K562 (cell line): ENCODE data around the gene TSPYL4. TPM values are rescaled to one million over a fixed set of nuclear protein-coding genes. Genes with fewer than 3 reads are reported as not detected.

Experiments used
- AFF4 ChIP-seq: sonication (generic); formaldehyde crosslinking; IDR thresholded peaks from 2 replicates; pipeline ENCODE4 v1.8.0; 2023; ENCODE audit warnings: mild to moderate bottlenecking, missing genetic modification reagents
- CEBPZ ChIP-seq: fragments of 150-350 bp; IDR thresholded peaks from 2 replicates; pipeline ENCODE4 v1.6.1; 2014; ENCODE audit warnings: low read depth, mild to moderate bottlenecking, low read length, borderline replicate concordance
- CLOCK ChIP-seq: fragments of 250-450 bp; sonication (Bioruptor Pico); IDR thresholded peaks from 2 replicates; pipeline ENCODE4 v1.4.0; 2020; ENCODE audit warnings: mild to moderate bottlenecking, moderate library complexity, borderline replicate concordance
- DACH1 ChIP-seq: fragments of 450-650 bp; IDR thresholded peaks from 2 replicates; pipeline ENCODE4 v1.6.1; 2018; ENCODE audit not compliant: partially characterized antibody
- GMEB1 ChIP-seq: fragments of 250-450 bp; sonication (Bioruptor Pico); IDR thresholded peaks from 2 replicates; pipeline ENCODE4 v1.4.0; 2020; ENCODE audit warnings: mild to moderate bottlenecking
- HNRNPL ChIP-seq: fragments of 200-400 bp; formaldehyde crosslinking; IDR thresholded peaks from 2 replicates; pipeline ENCODE4 v1.6.1; 2017; ENCODE audit warnings: low read depth, mild to moderate bottlenecking, low read length
- ZBTB11 ChIP-seq, 3 experiments: fragments of 200-800 bp in 1 of 3; fragments of 250-450 bp in 1 of 3; fragments of 450-650 bp in 1 of 3; sonication (Bioruptor Pico) in 1 of 3; sonication (Bioruptor generic) in 1 of 3; formaldehyde crosslinking in 1 of 3; IDR thresholded peaks; 2 replicates each; pipeline versions ENCODE4 v1.6.1 to v1.8.0; 2016 to 2022; ENCODE audit warnings: mild to moderate bottlenecking in 2 of 3, missing genetic modification characterization in 2 of 3, missing compliant biosample characterization in 1 of 3, moderate library complexity in 1 of 3
- ZNF239 ChIP-seq: fragments of 250-450 bp; sonication (Bioruptor Pico); IDR thresholded peaks from 2 replicates; pipeline ENCODE4 v1.4.0; 2020; ENCODE audit warnings: mild to moderate bottlenecking
- ZNF445 ChIP-seq: fragments of 250-450 bp; sonication (Bioruptor Pico); IDR thresholded peaks from 2 replicates; pipeline ENCODE4 v1.4.0; 2020; ENCODE audit warnings: low read depth, mild to moderate bottlenecking, moderate library complexity
- ZNF830 ChIP-seq: fragments of 250-450 bp; sonication (Bioruptor Pico); IDR thresholded peaks from 2 replicates; pipeline ENCODE4 v1.5.0; 2021; ENCODE audit warnings: mild to moderate bottlenecking
- polyA plus RNA-seq, 8 experiments: library from polyadenylated mRNA; depleted of rRNA in 4 of 8; stranded (reverse) in 5 of 8; unstranded in 3 of 8; fragments of >200 nt; fragmentation: Nextera tagmentation in 2 of 8; fragmentation: Illumina TruSeq in 1 of 8; extraction: Ambion mirVana in 2 of 8; extraction: Trizol in 1 of 8; gene quantifications; 2 replicates each; pipeline versions ENCODE4 v1.2.1 to v1.2.3, GENCODE V29; 2011 to 2014; ENCODE audit warnings: inconsistent platforms in 1 of 8, missing spikeins in 1 of 8
- total RNA-seq, 7 experiments: library from RNA; depleted of rRNA in 6 of 7; stranded (reverse); fragments of >200 nt in 6 of 7; fragmentation: Illumina TruSeq in 2 of 7; extraction: Trizol in 2 of 7; gene quantifications; 2 replicates each; pipeline versions ENCODE4 v1.2.1 to v1.2.3, GENCODE V29; 2011 to 2021; ENCODE audit warnings: low replicate concordance in 1 of 7

TSPYL4 gene
- total and polyA plus RNA-seq, 9 of the 15 experiments (the other 6 are each of a cell fraction or from before 2014, with no cell fraction given): 0.69 to 18.0 (median 9.1) TPM

GRCh38 chr6:116253505-116254296, at the start of gene TSPYL4 (continued):
- TF ChIP-seq CEBPZ (no peak), GMEB1 (CRISPR knock-in tag) (no peak), ZNF239 (CRISPR knock-in tag) (no peak), ZNF445 (CRISPR knock-in tag) (no peak), CLOCK (no peak), AFF4 (CRISPR knock-in tag) (no peak), DACH1 (no peak), HNRNPL (no peak), ZNF830 (CRISPR knock-in tag) (no peak), ZBTB11 (CRISPR knock-in tag; IDR thresholded peaks at IDR 0.05) (no peak)
